MM.1S (cell line): ENCODE measurements around the gene GNAT3.

ENCODE experiments used
- DNase-seq: peaks from one replicate; pipeline ENCODE4 v3.0.0-alpha.2; 2015
- H2AFZ ChIP-seq: fragments of 300-600 bp; sonication (generic); 2 replicates; pipeline ENCODE4 v1.6.0; 2016; ENCODE audit warnings: antibody characterized with exemption, low read length
- H3F3A ChIP-seq: fragments of 300-600 bp; sonication (generic); 2 replicates; pipeline ENCODE4 v1.6.1; 2016; ENCODE audit warnings: mild to moderate bottlenecking, antibody characterized with exemption, low read length, moderate library complexity, mixed read lengths; ENCODE audit not compliant: insufficient read depth
- H3K27ac ChIP-seq: fragments of 300-600 bp; sonication (generic); 2 replicates; pipeline ENCODE4 v1.5.1; 2016; ENCODE audit warnings: mild to moderate bottlenecking, low read length
- H3K27me3 ChIP-seq: fragments of 300-600 bp; sonication (generic); replicated peaks from 2 replicates; pipeline ENCODE4 v1.6.0; 2016; ENCODE audit warnings: low read length; ENCODE audit not compliant: insufficient read depth
- H3K36me3 ChIP-seq: fragments of 300-600 bp; sonication (generic); replicated peaks from 2 replicates; pipeline ENCODE4 v1.6.1; 2016; ENCODE audit warnings: mild to moderate bottlenecking, low read length, mixed read lengths; ENCODE audit not compliant: insufficient read depth
- H3K4me1 ChIP-seq: fragments of 300-600 bp; sonication (generic); 2 replicates; pipeline ENCODE4 v1.6.1; 2016; ENCODE audit warnings: low read length, mixed read lengths
- H3K4me2 ChIP-seq: fragments of 300-600 bp; sonication (generic); 2 replicates; pipeline ENCODE4 v1.6.0; 2016; ENCODE audit warnings: low read depth, low read length
- H3K4me3 ChIP-seq: fragments of 300-600 bp; sonication (generic); 2 replicates; pipeline ENCODE4 v1.5.1; 2016; ENCODE audit warnings: low read length, mixed read lengths
- H3K79me2 ChIP-seq: fragments of 300-600 bp; sonication (generic); 2 replicates; pipeline ENCODE4 v1.6.1; 2016; ENCODE audit warnings: mixed run types, low read length, mixed read lengths
- H3K9ac ChIP-seq: fragments of 300-600 bp; sonication (generic); 2 replicates; pipeline ENCODE4 v1.6.1; 2016; ENCODE audit warnings: low read length, mixed read lengths
- H3K9me2 ChIP-seq: fragments of 300-600 bp; sonication (generic); replicated peaks from 2 replicates; pipeline ENCODE4 v1.6.1; 2016; ENCODE audit warnings: mild to moderate bottlenecking, low read length, mixed read lengths; ENCODE audit not compliant: insufficient read depth
- H3K9me3 ChIP-seq: fragments of 300-600 bp; sonication (generic); replicated peaks from 2 replicates; pipeline ENCODE4 v1.6.1; 2016; ENCODE audit warnings: mild to moderate bottlenecking, low read length, mixed read lengths; ENCODE audit not compliant: insufficient read depth
- H4K20me1 ChIP-seq: fragments of 300-600 bp; sonication (generic); 2 replicates; pipeline ENCODE4 v1.6.1; 2016; ENCODE audit warnings: mild to moderate bottlenecking, low read length, moderate library complexity, mixed read lengths; ENCODE audit not compliant: insufficient read depth
- CTCF ChIP-seq: fragments of 300-600 bp; sonication (generic); IDR thresholded peaks from 2 replicates; pipeline ENCODE4 v1.5.1; 2016; ENCODE audit warnings: antibody characterized with exemption, low read length, mixed read lengths
- EZH2 ChIP-seq: fragments of 300-600 bp; sonication (generic); optimal IDR thresholded peaks from 2 replicates; pipeline ENCODE3; 2017; ENCODE audit warnings: low read depth, mild to moderate bottlenecking, antibody characterized with exemption, low read length, mixed read lengths
- EZH2phosphoT487 ChIP-seq: fragments of 300-600 bp; sonication (generic); IDR thresholded peaks from 2 replicates; pipeline ENCODE4 v1.6.1; 2018; ENCODE audit warnings: antibody characterized with exemption, low read length

GNAT3 gene

GRCh38 chr7:80473751-80474150 lies 38.1 kb downstream of the GNAT3 start:
- no peak overlapping the region for H3K9ac ChIP-seq
- no peak overlapping the region for H3K4me3 ChIP-seq
- no peaks in the 10 kb centered on the region for H3K9me3 ChIP-seq
- no peaks in the 10 kb centered on the region for H3K27me3 ChIP-seq
- no peak overlapping the region for H2AFZ ChIP-seq
- H3K36me3 ChIP-seq = no peaks in the 10 kb centered on the region
- H3K4me1 ChIP-seq = no peaks in the 10 kb centered on the region
- H3K27ac ChIP-seq = no peak overlapping the region
- H3F3A ChIP-seq = no peaks in the 10 kb centered on the region
- H3K79me2 ChIP-seq = no peaks in the 10 kb centered on the region
- H3K4me2 ChIP-seq = no peak overlapping the region
- no peak for DNase-seq
- H4K20me1 ChIP-seq = no peaks in the 10 kb centered on the region
- no peak for TF ChIP-seq EZH2
- no peak for TF ChIP-seq EZH2phosphoT487
- TF ChIP-seq CTCF = no peak
- H3K9me2 ChIP-seq = no peaks in the 10 kb centered on the region

- no peak for DNase-seq
- Histone ChIP-seq H3F3A (no peaks in the 10 kb centered on the region), H3K9me3 (no peaks in the 10 kb centered on the region), H3K9ac (no peak overlapping the region), H3K4me1 (no peaks in the 10 kb centered on the region), H4K20me1 (no peaks in the 10 kb centered on the region), H3K27me3 (no peaks in the 10 kb centered on the region), H3K79me2 (no peaks in the 10 kb centered on the region), H3K27ac (no peak overlapping the region), H2AFZ (no peak overlapping the region), H3K4me3 (no peak overlapping the region), H3K4me2 (no peak overlapping the region), H3K9me2 (no peaks in the 10 kb centered on the region), H3K36me3 (no peaks in the 10 kb centered on the region)
- no peak for TF ChIP-seq EZH2
These were observed 39.2 kb downstream of the GNAT3 start for GRCh38 chr7:80472491-80473200.

- no peak overlapping the region for H3K4me2 ChIP-seq
- H3K9me3 ChIP-seq = no peaks in the 10 kb centered on the region
- H3K36me3 ChIP-seq = no peaks in the 10 kb centered on the region
- no peak overlapping the region for H2AFZ ChIP-seq
- H3K4me1 ChIP-seq = no peaks in the 10 kb centered on the region
- no peak overlapping the region for H3K4me3 ChIP-seq
- H3K27ac ChIP-seq = no peak overlapping the region
- no peaks in the 10 kb centered on the region for H3K79me2 ChIP-seq
- TF ChIP-seq EZH2phosphoT487 (no peak), CTCF (no peak), EZH2 (no peak)
- no peaks in the 10 kb centered on the region for H3F3A ChIP-seq
- no peak overlapping the region for H3K9ac ChIP-seq
- H4K20me1 ChIP-seq = no peaks in the 10 kb centered on the region
- H3K9me2 ChIP-seq = no peaks in the 10 kb centered on the region
- no peak for DNase-seq
- H3K27me3 ChIP-seq = no peaks in the 10 kb centered on the region
These were observed 42.7 kb downstream of the GNAT3 start for GRCh38 chr7:80468931-80469714.

GRCh38 chr7:80467069-80467468 lies 44.8 kb downstream of the GNAT3 start:
- no peaks in the 10 kb centered on the region for H3F3A ChIP-seq
- H3K79me2 ChIP-seq = no peaks in the 10 kb centered on the region
- H3K4me3 ChIP-seq = no peak overlapping the region
- H3K4me2 ChIP-seq = no peak overlapping the region
- H3K36me3 ChIP-seq = no peaks in the 10 kb centered on the region
- H3K27me3 ChIP-seq = no peaks in the 10 kb centered on the region
- H3K9me3 ChIP-seq = no peaks in the 10 kb centered on the region
- no peaks in the 10 kb centered on the region for H3K9me2 ChIP-seq
- TF ChIP-seq EZH2phosphoT487 (no peak), CTCF (no peak)
- no peaks in the 10 kb centered on the region for H3K4me1 ChIP-seq
- H4K20me1 ChIP-seq = no peaks in the 10 kb centered on the region
- H3K9ac ChIP-seq = no peak overlapping the region
- DNase-seq = no peak
- H3K27ac ChIP-seq = no peak overlapping the region
- H2AFZ ChIP-seq = no peak overlapping the region
